Measurements from ENCODE around the gene RAP1B.
"Not testable (repeated sequence)": the region's sequence is repeated elsewhere in the genome, so short reads cannot be mapped to it uniquely, and the experiment has no call there.

RAP1B gene

GRCh38 chr12:68638171-68638570 lies 27.5 kb downstream of the RAP1B start:
- peak; percentile 27 for FAIRE-seq

DNA sequence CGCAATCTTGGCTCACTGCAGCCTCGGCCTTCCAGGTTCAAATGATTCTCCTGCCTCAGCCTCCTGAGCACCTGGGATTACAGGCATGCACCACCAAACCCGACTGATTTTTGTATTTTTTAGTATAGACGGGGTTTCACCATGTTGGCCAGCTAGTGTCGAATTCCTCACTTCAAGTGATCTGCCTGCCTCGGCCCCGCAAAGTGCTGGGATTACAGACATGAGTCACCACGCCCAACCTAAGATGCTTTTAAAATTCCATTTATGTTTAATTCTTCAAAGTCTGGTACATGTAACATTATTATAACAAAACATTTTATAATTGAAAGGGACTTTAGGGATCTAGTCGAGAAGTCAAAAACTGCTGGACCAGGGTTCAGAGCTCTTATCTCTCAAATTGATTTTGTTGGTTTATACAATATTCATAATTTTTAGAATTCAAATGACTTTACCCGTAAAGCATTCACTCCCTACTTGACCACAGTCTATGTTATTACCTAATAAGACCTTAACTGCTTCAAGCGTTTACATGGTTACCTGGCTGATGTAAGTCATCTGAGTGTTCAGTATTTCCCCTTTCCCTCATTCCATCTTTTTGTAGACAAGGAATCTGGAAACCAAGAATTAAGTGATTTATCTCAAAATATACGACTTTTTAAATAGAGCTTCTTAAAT lies 28.2 kb downstream of the RAP1B start:
- no peak for FAIRE-seq

GRCh38 chr12:68639396-68639767 lies 28.7 kb downstream of the RAP1B start:
- FAIRE-seq: no peak

GRCh38 chr12:68641138-68641537 lies 30.4 kb downstream of the RAP1B start:
- no peak for FAIRE-seq

DNA sequence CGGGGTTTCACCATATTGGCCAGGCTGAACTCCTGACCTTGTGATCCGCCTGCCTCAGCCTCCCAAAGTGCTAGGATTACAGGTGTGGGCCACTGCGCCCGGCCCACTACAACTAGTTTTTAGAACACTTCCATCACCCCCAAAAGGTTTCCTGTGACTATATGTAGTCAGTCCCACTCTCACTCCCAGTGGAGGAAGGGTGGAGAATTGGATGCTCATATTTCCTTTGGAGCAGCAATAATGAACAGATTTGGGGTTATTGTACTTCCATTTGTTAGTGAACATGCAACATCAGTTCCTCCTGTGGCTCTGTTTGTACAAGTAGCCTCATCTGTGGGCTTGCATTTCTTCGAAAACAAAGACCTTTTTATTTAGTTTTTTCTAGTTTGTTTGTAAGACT lies 35.8 kb downstream of the RAP1B start:
- no peak for FAIRE-seq

DNA sequence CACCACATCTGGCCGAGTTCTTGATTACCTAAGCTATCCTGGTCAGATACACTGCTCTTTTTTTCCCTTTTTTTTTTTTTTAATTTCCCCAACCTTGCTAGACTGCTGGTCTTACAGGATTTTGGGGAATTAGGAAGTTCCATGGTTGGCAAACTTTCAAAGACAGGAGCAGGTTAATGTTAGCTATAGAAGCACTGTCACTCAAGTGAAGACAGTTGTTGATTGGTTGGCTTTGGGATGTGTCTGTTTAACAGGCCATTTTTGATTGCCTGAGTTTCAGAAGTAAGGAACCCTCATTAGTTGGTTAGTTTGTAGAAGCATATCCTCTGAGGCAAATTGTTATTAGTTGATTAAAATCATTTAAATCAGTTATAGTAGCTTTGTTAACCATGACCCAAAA lies 36.8 kb downstream of the RAP1B start:
- no peak for FAIRE-seq

GRCh38 chr12:68648179-68648578 lies 37.5 kb downstream of the RAP1B start:
- FAIRE-seq: no peak

DNA sequence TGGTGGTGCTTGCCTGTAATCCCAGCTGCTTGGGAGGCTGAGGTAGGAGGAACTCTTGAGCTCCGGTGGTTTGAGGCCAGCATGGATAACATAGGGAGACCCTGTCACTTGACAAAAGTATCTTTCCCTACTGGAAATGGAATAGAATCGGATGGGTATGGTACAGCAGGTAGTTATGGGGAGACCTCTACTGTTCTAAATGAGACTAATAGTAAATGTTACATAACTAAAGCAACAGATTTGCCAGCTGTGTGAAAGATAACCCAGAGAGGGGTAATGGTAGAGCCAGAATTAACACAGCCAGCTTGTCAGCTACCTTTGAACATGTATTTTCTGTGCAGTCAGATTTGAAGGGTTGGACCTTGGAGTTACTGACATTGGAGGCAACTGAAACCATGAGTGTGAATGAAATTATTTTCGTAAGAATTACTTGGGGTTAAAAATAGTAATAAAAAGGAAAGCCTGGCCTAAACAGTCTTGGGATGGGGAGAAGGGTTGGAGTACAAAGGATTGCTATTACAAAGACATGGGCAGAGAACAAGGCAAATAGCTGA lies 54.4 kb downstream of the RAP1B start:
- no peak for FAIRE-seq

DNA sequence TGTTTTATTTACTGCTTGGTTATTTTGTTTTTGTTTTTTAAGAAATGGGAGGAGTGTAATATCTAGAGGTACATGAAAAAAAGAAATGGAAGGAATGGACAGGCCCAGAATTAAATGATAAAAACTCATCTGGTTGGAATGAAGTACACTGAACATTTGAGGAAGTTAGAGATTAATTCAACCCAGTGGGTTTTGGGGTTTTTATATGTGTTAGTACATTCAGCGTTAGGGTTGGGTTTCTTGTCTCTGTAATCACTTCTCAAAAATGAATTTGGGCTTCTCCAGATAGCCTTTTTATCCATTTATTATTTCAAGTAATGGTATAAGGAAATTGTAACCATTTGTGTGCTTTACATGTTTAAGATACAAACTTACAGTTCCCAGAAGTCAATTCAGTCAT lies 56.6 kb downstream of the RAP1B start:
- FAIRE-seq: no peak

DNA sequence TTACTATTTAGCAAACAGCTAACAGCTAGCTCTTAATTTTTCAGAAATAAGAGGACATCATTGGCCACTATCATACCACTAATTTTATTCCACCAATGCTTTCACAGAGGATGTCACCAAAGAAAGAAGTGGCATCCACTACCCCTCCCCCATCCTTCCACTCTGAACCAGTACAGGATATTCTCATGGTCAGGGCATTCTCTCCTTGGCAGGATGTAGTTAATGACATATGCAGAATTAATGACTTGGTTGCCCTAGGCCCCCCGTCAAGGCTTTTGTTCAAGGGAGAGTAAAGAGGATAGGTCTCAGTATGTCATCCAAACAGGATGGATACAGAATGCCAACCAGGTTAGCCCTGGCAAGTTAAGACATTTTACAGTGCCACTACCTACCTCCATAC lies 57.2 kb downstream of the RAP1B start:
- FAIRE-seq: no peak

- FAIRE-seq: no peak
These were observed 60.5 kb downstream of the RAP1B start for GRCh38 chr12:68671179-68671578.

GRCh38 chr12:68673788-68674187 lies 63.1 kb downstream of the RAP1B start:
- FAIRE-seq: no peak

GRCh38 chr12:68674376-68674775 lies 63.7 kb downstream of the RAP1B start:
- FAIRE-seq: no peak

- no peak for FAIRE-seq
These were observed 64.6 kb downstream of the RAP1B start for GRCh38 chr12:68675101-68675842.

DNA sequence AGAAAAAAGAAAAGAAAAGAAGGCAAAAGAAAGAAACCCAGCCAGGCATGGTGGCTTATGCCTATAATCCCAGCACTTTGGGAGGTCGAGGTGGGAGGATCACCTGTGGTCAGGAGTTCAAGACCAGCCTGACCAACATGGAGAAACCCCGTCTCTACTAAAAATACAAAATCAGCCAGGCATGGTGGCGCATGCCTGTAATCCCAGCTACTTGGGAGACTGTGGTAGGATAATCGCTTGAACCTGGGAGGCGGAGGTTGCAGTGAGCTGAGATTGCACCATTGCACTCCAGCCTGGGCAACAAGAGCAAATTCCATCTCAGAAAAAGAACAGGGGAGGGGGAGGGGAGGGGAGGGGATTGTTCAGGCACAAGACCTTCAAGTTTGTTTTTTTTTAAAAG lies 66.2 kb downstream of the RAP1B start:
- FAIRE-seq: not testable (repeated sequence)

- no peak for FAIRE-seq
These were observed 75.5 kb downstream of the RAP1B start for GRCh38 chr12:68686262-68686594.

DNA sequence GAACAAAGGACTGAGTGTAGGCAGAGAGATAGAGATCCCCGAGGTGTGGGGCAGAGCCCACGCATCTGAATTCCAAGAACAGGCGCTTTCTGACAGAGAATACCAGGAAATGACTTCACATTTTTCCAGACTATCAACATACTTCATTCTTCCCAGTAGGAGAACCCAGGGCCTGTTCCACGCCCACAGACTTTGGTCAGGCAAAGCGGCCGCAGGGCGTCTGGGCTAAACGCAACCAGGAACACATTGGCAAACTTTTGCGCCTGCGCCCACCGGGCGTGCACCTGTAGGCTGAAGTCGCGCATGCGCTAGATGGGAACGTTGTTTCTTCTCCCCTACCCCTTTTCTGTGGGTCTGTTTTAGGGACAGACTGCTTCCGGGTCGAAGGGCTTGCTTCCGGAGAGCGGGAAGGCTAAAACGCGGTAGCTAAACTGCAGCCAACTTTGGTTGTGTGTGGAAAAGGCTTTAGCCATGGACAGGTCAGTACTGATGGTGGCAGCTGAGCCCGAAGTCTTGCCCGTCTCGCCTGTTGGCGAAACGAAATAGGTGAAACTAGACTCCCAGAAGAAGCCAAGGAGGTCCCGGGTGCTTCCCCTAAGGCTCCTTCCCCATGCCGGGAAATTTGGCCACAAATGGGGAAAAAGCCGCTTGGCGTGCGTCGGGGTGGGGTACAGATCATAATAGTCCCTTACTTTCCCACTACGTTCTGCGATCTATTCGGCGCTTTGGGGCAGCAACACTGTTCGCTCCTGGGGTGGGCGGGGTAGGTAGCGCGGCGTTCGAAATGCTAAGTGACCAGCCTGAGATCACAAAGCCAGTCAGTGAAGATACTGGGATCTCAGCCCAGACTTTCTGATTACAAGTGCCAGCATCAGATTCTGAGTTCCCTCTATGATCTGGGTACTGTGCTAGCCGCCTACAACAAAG lies 76.2 kb downstream of the RAP1B start, which contains the start of gene NUP107:
TSS of gene NUP107 (plus strand) at position 384 of the 927 bp plus-strand sequence. CDS start at position 472, 88 bp downstream.
- peak; percentile 91 for FAIRE-seq

- no peak for FAIRE-seq
These were observed 84.8 kb downstream of the RAP1B start for GRCh38 chr12:68695454-68695853.

DNA sequence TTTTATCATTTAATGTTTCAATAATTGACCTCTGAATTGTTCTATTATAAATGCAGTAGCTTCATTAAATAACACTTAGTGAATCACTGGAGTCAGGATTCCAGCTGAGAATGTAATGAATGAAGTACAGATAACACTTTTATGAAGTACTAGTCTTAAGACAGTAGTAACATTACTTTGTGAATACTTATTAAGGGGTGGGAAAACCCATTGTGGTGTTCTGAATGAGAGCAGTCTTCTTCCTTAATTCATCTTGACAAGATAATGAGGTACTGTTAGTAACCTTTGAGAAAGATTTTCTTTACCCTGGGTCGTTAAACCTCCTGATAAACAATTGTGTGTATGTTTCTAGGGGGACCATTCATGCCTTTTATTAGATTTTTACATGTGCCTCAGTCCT lies 88.8 kb downstream of the RAP1B start:
- FAIRE-seq: no peak

All from G401.6 (cell line).